GM23248 (cell line): Measurements from ENCODE around the gene CDC42EP3.

ENCODE experiments used
- EZH2 ChIP-seq: fragments of 200-600 bp; sonication (generic); IDR thresholded peaks from 2 replicates; pipeline ENCODE4 v1.6.1; 2018; ENCODE audit warnings: antibody characterized with exemption, mild to moderate bottlenecking; ENCODE audit not compliant: insufficient read depth, poor library complexity, severe bottlenecking
- EZH2phosphoT487 ChIP-seq: fragments of 200-600 bp; sonication (generic); IDR thresholded peaks from 2 replicates; pipeline ENCODE4 v1.6.1; 2018; ENCODE audit warnings: antibody characterized with exemption, moderate library complexity, mild to moderate bottlenecking, low read depth; ENCODE audit not compliant: insufficient read depth

GRCh38 chr2:37631292-37631691, 40.1 kb downstream of the CDC42EP3 start:
- TF ChIP-seq EZH2 (no peak), EZH2phosphoT487 (no peak)
